GM12878 (cell line): ENCODE data around the gene MR1. TPM values are rescaled to one million over a fixed set of nuclear protein-coding genes. Genes with fewer than 3 reads are reported as not detected.
A peak's percentile ranks its signal among the peaks of the same experiment; 100 is the strongest.

Experiments used
- BCL11A ChIP-seq: IDR thresholded peaks from 2 replicates; pipeline ENCODE4 v1.6.1; 2011; ENCODE audit warnings: low read depth, low read length
- EED ChIP-seq: sonication (generic); IDR thresholded peaks from 2 replicates; pipeline ENCODE4 v1.6.1; 2016; ENCODE audit warnings: antibody characterized with exemption, low read depth
- EZH2 ChIP-seq: IDR thresholded peaks from 2 replicates; pipeline ENCODE4 v1.6.1; 2012; ENCODE audit warnings: low read depth, mild to moderate bottlenecking, control low read depth, inconsistent platforms, low read length, borderline replicate concordance; ENCODE audit not compliant: control insufficient read depth
- FOXK2 ChIP-seq: fragments of 450-650 bp; IDR thresholded peaks from 2 replicates; pipeline ENCODE4 v1.6.1; 2017; ENCODE audit warnings: mild to moderate bottlenecking, moderate library complexity
- HDAC6 ChIP-seq: fragments of 200-600 bp; sonication (generic); IDR thresholded peaks from one replicate; pipeline ENCODE4 v1.8.0; 2017; ENCODE audit warnings: antibody characterized with exemption; ENCODE audit not compliant: unreplicated experiment
- KAT2A ChIP-seq: conservative IDR thresholded peaks from 2 replicates; pipeline ENCODE4 v1.6.1; 2011; ENCODE audit warnings: low read depth, low read length; ENCODE audit not compliant: control insufficient read depth
- MTA3 ChIP-seq: IDR thresholded peaks from 2 replicates; pipeline ENCODE4 v1.6.1; 2012; ENCODE audit warnings: low read length, inconsistent platforms, borderline replicate concordance
- NFXL1 ChIP-seq: fragments of 450-650 bp; IDR thresholded peaks from 2 replicates; pipeline ENCODE4 v1.6.1; 2017; ENCODE audit warnings: antibody characterized with exemption, mild to moderate bottlenecking, borderline replicate concordance
- NFYB ChIP-seq: IDR thresholded peaks from 2 replicates; pipeline ENCODE4 v1.6.1; 2011; ENCODE audit warnings: low read depth, mild to moderate bottlenecking, low read length, improper control_type of control experiment, moderate library complexity; ENCODE audit not compliant: insufficient read depth
- NR2C1 ChIP-seq: fragments of 450-650 bp; IDR thresholded peaks from 2 replicates; pipeline ENCODE4 v1.6.1; 2017; ENCODE audit warnings: antibody characterized with exemption, mild to moderate bottlenecking, moderate library complexity
- NRF1 ChIP-seq: conservative IDR thresholded peaks from 2 replicates; pipeline ENCODE4 v1.6.1; 2011; ENCODE audit warnings: mild to moderate bottlenecking, low read depth, low read length, improper control_type of control experiment
- RAD21 ChIP-seq: IDR thresholded peaks from 2 replicates; pipeline ENCODE4 v1.6.1; 2011; ENCODE audit warnings: mild to moderate bottlenecking, low read depth, low read length, moderate library complexity; ENCODE audit not compliant: insufficient read depth
- TARDBP ChIP-seq: IDR thresholded peaks from 2 replicates; pipeline ENCODE4 v1.6.1; 2016; ENCODE audit warnings: borderline replicate concordance
- TBL1XR1 ChIP-seq: IDR thresholded peaks from 2 replicates; pipeline ENCODE4 v1.6.1; 2012; ENCODE audit warnings: low read depth, low read length, improper control_type of control experiment
- polyA plus RNA-seq, 11 experiments: library from polyadenylated mRNA; depleted of rRNA in 4 of 11; unstranded in 6 of 11; stranded (reverse) in 5 of 11; fragments of >200 nt; fragmentation: Nextera tagmentation in 4 of 11; fragmentation: Illumina TruSeq in 1 of 11; extraction: Ambion mirVana in 4 of 11; extraction: Trizol in 1 of 11; gene quantifications; 1 replicate in 1 of 11; 2 replicates in 10 of 11; pipeline versions ENCODE4 v1.2.1 to v1.2.3, GENCODE V29; 2011 to 2016; ENCODE audit warnings: inconsistent platforms in 2 of 11, missing spikeins in 2 of 11, low read depth in 1 of 11
- total RNA-seq, 4 experiments: library from RNA; depleted of rRNA in 3 of 4; stranded (reverse); fragments of >200 nt in 3 of 4; fragmentation: Illumina TruSeq in 1 of 4; extraction: Trizol in 1 of 4; gene quantifications; 2 replicates each; pipeline versions ENCODE4 v1.2.1 to v1.2.3, GENCODE V29; 2013 to 2021
- TF ChIP-seq, protein P1 (sequence below): fragments of 150-350 bp; IDR thresholded peaks from 2 replicates; pipeline ENCODE4 v1.6.1; 2014; ENCODE audit warnings: mild to moderate bottlenecking, low read depth, low read length
- TF ChIP-seq, protein P2 (sequence below): fragments of 450-650 bp; IDR thresholded peaks from 2 replicates; pipeline ENCODE4 v1.6.1; 2014; ENCODE audit warnings: mild to moderate bottlenecking
- TF ChIP-seq, protein P3 (sequence below): IDR thresholded peaks from 2 replicates; pipeline ENCODE4 v1.6.1; 2011; ENCODE audit warnings: low read depth, mild to moderate bottlenecking, low read length, moderate library complexity, borderline replicate concordance; ENCODE audit errors: extremely low read depth
- TF ChIP-seq, protein P4 (sequence below): fragments of 450-650 bp; IDR thresholded peaks from 2 replicates; pipeline ENCODE4 v1.6.1; 2017; ENCODE audit warnings: low read depth, mild to moderate bottlenecking, moderate library complexity
- TF ChIP-seq, protein P5 (sequence below): IDR thresholded peaks from 2 replicates; pipeline ENCODE4 v1.6.1; 2012; ENCODE audit warnings: low read depth, low read length, improper control_type of control experiment
- TF ChIP-seq, protein P6 (sequence below): IDR thresholded peaks from 2 replicates; pipeline ENCODE4 v1.6.1; 2011; ENCODE audit warnings: borderline replicate concordance, low read depth, mild to moderate bottlenecking, moderate library complexity, mixed read lengths, low read length; ENCODE audit not compliant: insufficient read depth; ENCODE audit errors: extremely low read length
- TF ChIP-seq, protein P7 (sequence below): fragments of 450-650 bp; IDR thresholded peaks from 2 replicates; pipeline ENCODE4 v1.6.1; 2016; ENCODE audit warnings: mild to moderate bottlenecking

The MR1 gene
- total and polyA plus RNA-seq, 10 of the 15 experiments (the other 5 are each of a cell fraction or from before 2014, with no cell fraction given): 24.7 to 65.9 (median 30.9) TPM

DNA sequence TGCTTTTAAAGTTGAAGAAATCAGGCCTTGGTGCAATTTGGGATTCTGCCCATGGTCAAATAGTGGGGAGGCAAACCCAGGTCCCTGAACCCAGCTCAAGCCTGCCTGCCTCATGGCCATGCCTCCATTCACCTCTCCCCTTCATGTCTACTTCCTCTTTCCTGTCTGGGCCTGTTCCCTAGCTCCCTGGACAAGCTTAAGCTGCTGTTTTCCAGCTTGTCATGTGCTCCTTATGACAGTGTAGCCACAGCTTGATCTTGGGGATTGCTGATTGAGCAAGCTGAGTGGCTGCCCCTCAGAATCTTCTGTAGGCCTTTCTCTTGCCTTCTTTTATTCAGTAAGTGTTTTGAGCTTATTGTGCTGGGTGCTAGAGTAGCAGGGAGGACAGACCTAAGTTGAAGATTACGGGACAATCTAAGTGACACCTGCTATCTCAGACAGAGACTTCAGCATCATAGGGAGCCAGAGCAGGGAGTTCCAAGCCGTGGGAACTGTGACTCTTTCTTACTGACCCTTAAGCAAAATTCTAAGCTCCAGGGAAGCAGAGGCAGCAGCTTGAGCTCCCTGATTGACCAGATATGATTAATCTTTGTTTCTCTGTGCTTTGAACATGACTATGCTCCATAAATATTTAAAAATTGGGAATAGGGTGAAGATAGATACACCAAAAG is 520 bp upstream of the MR1 start (continued):
- TF ChIP-seq EED (peak; percentile 33; the same call in 1 of the 2 replicates), FOXK2 (no peak), NRF1 (no peak), RAD21 (no peak), NFYB (no peak), BCL11A (no peak), NFXL1 (peak; percentile 47; the same call in 1 of the 2 replicates), NR2C1 (no peak), MTA3 (no peak; the same call in 1 of the 2 replicates), HDAC6 (no peak), TARDBP (no peak), KAT2A (no peak), EZH2 (no peak), TBL1XR1 (no peak)
- TF ChIP-seq, protein P1, sequence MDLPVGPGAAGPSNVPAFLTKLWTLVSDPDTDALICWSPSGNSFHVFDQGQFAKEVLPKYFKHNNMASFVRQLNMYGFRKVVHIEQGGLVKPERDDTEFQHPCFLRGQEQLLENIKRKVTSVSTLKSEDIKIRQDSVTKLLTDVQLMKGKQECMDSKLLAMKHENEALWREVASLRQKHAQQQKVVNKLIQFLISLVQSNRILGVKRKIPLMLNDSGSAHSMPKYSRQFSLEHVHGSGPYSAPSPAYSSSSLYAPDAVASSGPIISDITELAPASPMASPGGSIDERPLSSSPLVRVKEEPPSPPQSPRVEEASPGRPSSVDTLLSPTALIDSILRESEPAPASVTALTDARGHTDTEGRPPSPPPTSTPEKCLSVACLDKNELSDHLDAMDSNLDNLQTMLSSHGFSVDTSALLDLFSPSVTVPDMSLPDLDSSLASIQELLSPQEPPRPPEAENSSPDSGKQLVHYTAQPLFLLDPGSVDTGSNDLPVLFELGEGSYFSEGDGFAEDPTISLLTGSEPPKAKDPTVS: no peak
- TF ChIP-seq, protein P2, sequence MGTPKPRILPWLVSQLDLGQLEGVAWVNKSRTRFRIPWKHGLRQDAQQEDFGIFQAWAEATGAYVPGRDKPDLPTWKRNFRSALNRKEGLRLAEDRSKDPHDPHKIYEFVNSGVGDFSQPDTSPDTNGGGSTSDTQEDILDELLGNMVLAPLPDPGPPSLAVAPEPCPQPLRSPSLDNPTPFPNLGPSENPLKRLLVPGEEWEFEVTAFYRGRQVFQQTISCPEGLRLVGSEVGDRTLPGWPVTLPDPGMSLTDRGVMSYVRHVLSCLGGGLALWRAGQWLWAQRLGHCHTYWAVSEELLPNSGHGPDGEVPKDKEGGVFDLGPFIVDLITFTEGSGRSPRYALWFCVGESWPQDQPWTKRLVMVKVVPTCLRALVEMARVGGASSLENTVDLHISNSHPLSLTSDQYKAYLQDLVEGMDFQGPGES: no peak
- TF ChIP-seq, protein P3, sequence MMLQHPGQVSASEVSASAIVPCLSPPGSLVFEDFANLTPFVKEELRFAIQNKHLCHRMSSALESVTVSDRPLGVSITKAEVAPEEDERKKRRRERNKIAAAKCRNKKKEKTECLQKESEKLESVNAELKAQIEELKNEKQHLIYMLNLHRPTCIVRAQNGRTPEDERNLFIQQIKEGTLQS: no peak
- TF ChIP-seq, protein P4, sequence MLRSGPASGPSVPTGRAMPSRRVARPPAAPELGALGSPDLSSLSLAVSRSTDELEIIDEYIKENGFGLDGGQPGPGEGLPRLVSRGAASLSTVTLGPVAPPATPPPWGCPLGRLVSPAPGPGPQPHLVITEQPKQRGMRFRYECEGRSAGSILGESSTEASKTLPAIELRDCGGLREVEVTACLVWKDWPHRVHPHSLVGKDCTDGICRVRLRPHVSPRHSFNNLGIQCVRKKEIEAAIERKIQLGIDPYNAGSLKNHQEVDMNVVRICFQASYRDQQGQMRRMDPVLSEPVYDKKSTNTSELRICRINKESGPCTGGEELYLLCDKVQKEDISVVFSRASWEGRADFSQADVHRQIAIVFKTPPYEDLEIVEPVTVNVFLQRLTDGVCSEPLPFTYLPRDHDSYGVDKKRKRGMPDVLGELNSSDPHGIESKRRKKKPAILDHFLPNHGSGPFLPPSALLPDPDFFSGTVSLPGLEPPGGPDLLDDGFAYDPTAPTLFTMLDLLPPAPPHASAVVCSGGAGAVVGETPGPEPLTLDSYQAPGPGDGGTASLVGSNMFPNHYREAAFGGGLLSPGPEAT: peak; percentile 36; the same call in 1 of the 2 replicates
- TF ChIP-seq, protein P5, sequence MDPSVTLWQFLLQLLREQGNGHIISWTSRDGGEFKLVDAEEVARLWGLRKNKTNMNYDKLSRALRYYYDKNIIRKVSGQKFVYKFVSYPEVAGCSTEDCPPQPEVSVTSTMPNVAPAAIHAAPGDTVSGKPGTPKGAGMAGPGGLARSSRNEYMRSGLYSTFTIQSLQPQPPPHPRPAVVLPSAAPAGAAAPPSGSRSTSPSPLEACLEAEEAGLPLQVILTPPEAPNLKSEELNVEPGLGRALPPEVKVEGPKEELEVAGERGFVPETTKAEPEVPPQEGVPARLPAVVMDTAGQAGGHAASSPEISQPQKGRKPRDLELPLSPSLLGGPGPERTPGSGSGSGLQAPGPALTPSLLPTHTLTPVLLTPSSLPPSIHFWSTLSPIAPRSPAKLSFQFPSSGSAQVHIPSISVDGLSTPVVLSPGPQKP: no peak
- TF ChIP-seq, protein P6, sequence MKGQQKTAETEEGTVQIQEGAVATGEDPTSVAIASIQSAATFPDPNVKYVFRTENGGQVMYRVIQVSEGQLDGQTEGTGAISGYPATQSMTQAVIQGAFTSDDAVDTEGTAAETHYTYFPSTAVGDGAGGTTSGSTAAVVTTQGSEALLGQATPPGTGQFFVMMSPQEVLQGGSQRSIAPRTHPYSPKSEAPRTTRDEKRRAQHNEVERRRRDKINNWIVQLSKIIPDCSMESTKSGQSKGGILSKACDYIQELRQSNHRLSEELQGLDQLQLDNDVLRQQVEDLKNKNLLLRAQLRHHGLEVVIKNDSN: no peak
- TF ChIP-seq, protein P7, sequence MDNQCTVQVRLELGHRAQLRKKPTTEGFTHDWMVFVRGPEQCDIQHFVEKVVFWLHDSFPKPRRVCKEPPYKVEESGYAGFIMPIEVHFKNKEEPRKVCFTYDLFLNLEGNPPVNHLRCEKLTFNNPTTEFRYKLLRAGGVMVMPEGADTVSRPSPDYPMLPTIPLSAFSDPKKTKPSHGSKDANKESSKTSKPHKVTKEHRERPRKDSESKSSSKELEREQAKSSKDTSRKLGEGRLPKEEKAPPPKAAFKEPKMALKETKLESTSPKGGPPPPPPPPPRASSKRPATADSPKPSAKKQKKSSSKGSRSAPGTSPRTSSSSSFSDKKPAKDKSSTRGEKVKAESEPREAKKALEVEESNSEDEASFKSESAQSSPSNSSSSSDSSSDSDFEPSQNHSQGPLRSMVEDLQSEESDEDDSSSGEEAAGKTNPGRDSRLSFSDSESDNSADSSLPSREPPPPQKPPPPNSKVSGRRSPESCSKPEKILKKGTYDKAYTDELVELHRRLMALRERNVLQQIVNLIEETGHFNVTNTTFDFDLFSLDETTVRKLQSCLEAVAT: no peak
